GM12878 (cell line): ENCODE data around the gene FCGR3A.
"Not testable (repeated sequence)": the region's sequence is repeated elsewhere in the genome, so short reads cannot be mapped to it uniquely, and the experiment has no call there.

Experiments
- ATF3 ChIP-seq: IDR thresholded peaks from 2 replicates; pipeline ENCODE4 v1.6.1; 2011; ENCODE audit warnings: low read depth, mild to moderate bottlenecking, low read length, moderate library complexity, borderline replicate concordance; ENCODE audit errors: extremely low read depth
- BACH1 ChIP-seq: fragments of 450-650 bp; IDR thresholded peaks from 2 replicates; pipeline ENCODE4 v1.6.1; 2017; ENCODE audit warnings: mild to moderate bottlenecking, borderline replicate concordance
- CHD2 ChIP-seq: IDR thresholded peaks from 2 replicates; pipeline ENCODE4 v1.6.1; 2011; ENCODE audit warnings: low read depth, low read length, improper control_type of control experiment, borderline replicate concordance
- EGR1 ChIP-seq, 2 experiments: IDR thresholded peaks; 1 replicate in 1 of 2; 2 replicates in 1 of 2; pipeline ENCODE4 v1.6.1; 2011 to 2012; ENCODE audit warnings: low read depth in 2 of 2, low read length in 2 of 2, borderline replicate concordance in 1 of 2, mild to moderate bottlenecking in 1 of 2, moderate library complexity in 1 of 2
- MTA3 ChIP-seq: IDR thresholded peaks from 2 replicates; pipeline ENCODE4 v1.6.1; 2012; ENCODE audit warnings: low read length, inconsistent platforms, borderline replicate concordance
- POLR2AphosphoS2 ChIP-seq: IDR thresholded peaks from 2 replicates; pipeline ENCODE4 v1.6.1; 2011; ENCODE audit warnings: low read depth, mild to moderate bottlenecking, low read length, improper control_type of control experiment, moderate library complexity
- POLR2AphosphoS5 ChIP-seq: IDR thresholded peaks from 2 replicates; pipeline ENCODE4 v1.6.1; 2011; ENCODE audit warnings: mild to moderate bottlenecking, low read length, inconsistent platforms
- SREBF1 ChIP-seq: IDR thresholded peaks from 2 replicates; pipeline ENCODE4 v1.6.1; 2012; ENCODE audit warnings: mild to moderate bottlenecking, low read length
- STAT3 ChIP-seq: IDR thresholded peaks from 2 replicates; pipeline ENCODE4 v1.6.1; 2011; ENCODE audit warnings: low read depth, low read length, improper control_type of control experiment
- YY1 ChIP-seq: IDR thresholded peaks from 2 replicates; pipeline ENCODE4 v1.6.1; 2011; ENCODE audit warnings: low read depth, mild to moderate bottlenecking, low read length
- TF ChIP-seq, protein P1 (sequence below), 3 experiments: IDR thresholded peaks in 2 of 3; conservative IDR thresholded peaks in 1 of 3; 2 replicates each; pipeline ENCODE4 v1.5.1; 2011; ENCODE audit warnings: low read depth in 3 of 3, low read length in 3 of 3, mild to moderate bottlenecking in 3 of 3, control low read depth in 2 of 3, moderate library complexity in 2 of 3, inconsistent platforms in 1 of 3, mixed read lengths in 1 of 3; ENCODE audit not compliant: control insufficient read depth in 2 of 3, insufficient read depth in 1 of 3; ENCODE audit errors: extremely low read depth in 1 of 3
- TF ChIP-seq, protein P2 (sequence below): IDR thresholded peaks from 2 replicates; pipeline ENCODE4 v1.6.1; 2012; ENCODE audit warnings: low read depth, low read length, improper control_type of control experiment

DNA sequence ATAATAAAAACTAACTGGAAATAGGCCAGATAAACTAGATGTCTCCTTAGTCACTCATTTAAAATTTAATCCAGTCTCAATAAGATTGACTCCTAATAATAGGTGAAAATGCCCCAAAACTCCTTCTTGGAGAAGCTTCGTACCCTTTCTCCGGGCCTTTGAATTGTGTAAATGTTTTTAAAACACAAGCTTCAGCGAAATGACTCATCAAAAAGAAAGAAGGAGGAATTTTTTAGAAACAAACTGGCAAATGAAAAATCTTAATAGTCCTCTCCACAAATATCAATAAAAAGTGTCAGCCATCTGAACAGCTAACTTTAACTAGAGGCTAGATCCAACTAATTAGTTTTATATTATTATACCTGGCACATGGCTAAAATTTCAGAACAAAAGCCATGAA lies 47.5 kb upstream of the FCGR3A start:
- TF ChIP-seq SREBF1; POLR2AphosphoS2; MTA3; ATF3; BACH1; STAT3; EGR1 (IDR thresholded peaks at IDR 0.05; ENCODE audit: borderline replicate concordance in 1 of 2, low read depth in 2 of 2, low read length in 2 of 2); CHD2; POLR2AphosphoS5; YY1: not testable (repeated sequence)
- TF ChIP-seq, protein P1, sequence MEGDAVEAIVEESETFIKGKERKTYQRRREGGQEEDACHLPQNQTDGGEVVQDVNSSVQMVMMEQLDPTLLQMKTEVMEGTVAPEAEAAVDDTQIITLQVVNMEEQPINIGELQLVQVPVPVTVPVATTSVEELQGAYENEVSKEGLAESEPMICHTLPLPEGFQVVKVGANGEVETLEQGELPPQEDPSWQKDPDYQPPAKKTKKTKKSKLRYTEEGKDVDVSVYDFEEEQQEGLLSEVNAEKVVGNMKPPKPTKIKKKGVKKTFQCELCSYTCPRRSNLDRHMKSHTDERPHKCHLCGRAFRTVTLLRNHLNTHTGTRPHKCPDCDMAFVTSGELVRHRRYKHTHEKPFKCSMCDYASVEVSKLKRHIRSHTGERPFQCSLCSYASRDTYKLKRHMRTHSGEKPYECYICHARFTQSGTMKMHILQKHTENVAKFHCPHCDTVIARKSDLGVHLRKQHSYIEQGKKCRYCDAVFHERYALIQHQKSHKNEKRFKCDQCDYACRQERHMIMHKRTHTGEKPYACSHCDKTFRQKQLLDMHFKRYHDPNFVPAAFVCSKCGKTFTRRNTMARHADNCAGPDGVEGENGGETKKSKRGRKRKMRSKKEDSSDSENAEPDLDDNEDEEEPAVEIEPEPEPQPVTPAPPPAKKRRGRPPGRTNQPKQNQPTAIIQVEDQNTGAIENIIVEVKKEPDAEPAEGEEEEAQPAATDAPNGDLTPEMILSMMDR (IDR thresholded peaks at IDR 0.05 in 2 of 3, conservative IDR thresholded peaks at IDR 0.05 in 1 of 3; ENCODE audit: control insufficient read depth in 2 of 3, extremely low read depth in 1 of 3, insufficient read depth in 1 of 3, low read depth in 3 of 3, low read length in 3 of 3): not testable (repeated sequence)
- TF ChIP-seq, protein P2, sequence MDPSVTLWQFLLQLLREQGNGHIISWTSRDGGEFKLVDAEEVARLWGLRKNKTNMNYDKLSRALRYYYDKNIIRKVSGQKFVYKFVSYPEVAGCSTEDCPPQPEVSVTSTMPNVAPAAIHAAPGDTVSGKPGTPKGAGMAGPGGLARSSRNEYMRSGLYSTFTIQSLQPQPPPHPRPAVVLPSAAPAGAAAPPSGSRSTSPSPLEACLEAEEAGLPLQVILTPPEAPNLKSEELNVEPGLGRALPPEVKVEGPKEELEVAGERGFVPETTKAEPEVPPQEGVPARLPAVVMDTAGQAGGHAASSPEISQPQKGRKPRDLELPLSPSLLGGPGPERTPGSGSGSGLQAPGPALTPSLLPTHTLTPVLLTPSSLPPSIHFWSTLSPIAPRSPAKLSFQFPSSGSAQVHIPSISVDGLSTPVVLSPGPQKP: not testable (repeated sequence)
